ENCODE data around the gene SORCS2.

DNA sequence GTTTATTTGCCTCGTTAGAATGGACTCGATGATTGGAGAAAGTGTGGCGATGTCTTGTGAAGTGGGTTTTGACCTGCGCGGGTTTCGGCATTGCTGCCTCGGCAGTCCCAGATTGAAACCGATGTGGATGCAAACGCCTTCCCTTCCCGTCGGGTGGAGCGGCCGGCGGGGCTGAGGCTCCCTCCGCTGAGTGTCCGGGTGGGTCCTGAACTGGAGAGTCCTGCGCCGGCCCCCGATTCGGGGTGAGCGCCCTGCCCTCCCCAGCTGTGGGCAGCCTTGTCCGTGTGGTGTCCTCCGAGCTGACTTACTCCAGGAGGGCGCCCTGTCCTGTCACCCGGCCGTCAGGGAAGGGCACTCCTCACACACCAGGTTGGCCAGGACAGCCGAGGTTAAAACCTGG lies 317.7 kb downstream of the SORCS2 start:
- TF ChIP-seq EZH2phosphoT487 (IDR thresholded peaks at IDR 0.05; ENCODE audit: borderline replicate concordance, low read length) = no peak
- TF ChIP-seq, protein P1, sequence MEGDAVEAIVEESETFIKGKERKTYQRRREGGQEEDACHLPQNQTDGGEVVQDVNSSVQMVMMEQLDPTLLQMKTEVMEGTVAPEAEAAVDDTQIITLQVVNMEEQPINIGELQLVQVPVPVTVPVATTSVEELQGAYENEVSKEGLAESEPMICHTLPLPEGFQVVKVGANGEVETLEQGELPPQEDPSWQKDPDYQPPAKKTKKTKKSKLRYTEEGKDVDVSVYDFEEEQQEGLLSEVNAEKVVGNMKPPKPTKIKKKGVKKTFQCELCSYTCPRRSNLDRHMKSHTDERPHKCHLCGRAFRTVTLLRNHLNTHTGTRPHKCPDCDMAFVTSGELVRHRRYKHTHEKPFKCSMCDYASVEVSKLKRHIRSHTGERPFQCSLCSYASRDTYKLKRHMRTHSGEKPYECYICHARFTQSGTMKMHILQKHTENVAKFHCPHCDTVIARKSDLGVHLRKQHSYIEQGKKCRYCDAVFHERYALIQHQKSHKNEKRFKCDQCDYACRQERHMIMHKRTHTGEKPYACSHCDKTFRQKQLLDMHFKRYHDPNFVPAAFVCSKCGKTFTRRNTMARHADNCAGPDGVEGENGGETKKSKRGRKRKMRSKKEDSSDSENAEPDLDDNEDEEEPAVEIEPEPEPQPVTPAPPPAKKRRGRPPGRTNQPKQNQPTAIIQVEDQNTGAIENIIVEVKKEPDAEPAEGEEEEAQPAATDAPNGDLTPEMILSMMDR (IDR thresholded peaks at IDR 0.05; ENCODE audit: low read depth, low read length, poor library complexity, severe bottlenecking) = no peak

Measured in DOHH2 (cell line).